HG02642 (cell line): ENCODE measurements around the gene ABR.
"Not testable (repeated sequence)": the region's sequence is repeated elsewhere in the genome, so short reads cannot be mapped to it uniquely, and the experiment has no call there.

ENCODE experiments used
- ATAC-seq: cut with Tn5 transposase; IDR thresholded peaks from one replicate; pipeline ENCODE4 v1.9.1; 2021; ENCODE audit warnings: mild to moderate bottlenecking; ENCODE audit not compliant: unreplicated experiment, poor library complexity

The ABR gene

DNA sequence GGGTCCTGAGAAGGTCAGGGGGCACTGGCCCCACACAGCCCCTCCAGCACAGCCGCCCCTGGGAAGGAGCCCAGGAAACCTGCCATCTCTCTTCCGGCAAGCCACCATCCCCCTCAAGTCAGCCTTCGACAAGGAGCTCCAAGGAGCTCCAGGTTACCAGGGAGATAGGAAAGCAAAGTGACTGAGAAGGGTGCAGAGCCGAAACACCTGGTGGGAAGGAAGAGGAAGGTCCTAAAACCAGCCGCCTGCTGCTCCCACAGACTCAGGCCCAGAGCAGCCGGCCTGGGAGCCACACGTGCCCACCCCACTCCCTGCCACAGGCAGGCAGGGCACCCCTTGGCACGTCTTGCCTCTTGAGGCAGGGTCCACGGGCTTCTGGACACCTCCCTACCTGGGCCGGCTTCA is 102.2 kb downstream of the ABR start:
- no peak for ATAC-seq

DNA sequence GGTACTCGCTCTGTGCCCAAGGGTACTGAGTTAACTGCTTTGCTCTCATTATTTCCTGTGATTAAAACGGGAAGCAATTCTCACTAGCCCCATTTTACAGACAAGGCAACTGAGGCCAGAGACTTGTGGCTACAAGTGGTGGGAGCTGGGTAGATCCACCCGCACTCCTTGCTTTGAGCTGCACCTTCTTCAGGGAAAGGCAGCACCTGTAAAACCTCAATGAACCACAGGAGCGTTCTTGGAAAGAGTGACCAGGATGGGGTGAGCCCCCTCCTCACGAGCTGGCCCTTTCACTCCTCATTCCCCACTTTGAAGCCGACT is 102.8 kb downstream of the ABR start:
- no peak for ATAC-seq

DNA sequence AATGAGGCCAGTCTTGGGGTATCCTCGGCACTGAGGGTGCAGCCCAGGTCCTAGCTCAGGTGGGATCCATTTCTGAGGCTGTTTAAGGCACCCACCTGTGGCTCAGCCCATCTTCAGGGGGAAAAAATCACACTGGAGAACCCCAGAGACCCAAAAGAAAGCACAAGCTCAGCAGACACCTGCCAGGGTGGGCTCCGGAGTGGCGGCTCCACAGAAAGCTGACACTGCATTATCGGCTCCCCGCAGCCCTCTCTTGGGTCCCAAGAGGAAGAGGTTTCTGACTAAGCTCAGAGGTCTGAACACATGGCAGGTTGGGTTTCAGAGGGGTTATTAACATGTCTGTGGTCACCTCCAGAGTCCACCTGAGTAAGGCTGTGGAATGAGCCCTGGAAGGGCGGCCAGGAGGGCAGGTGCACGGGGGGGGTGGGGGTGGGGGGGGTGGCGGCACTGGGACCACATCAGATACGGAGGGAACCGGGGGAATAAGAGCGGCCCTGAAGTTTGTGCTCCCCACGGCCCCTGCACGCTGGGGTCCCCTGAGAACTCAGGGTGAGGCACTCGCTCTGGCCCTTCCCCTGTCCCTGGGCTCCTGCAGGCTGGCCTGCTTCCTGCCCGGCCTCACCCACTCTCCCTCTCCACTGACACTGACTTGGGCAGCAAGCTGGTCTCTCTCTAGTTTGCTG is 103.3 kb downstream of the ABR start:
- ATAC-seq, result no peak

DNA sequence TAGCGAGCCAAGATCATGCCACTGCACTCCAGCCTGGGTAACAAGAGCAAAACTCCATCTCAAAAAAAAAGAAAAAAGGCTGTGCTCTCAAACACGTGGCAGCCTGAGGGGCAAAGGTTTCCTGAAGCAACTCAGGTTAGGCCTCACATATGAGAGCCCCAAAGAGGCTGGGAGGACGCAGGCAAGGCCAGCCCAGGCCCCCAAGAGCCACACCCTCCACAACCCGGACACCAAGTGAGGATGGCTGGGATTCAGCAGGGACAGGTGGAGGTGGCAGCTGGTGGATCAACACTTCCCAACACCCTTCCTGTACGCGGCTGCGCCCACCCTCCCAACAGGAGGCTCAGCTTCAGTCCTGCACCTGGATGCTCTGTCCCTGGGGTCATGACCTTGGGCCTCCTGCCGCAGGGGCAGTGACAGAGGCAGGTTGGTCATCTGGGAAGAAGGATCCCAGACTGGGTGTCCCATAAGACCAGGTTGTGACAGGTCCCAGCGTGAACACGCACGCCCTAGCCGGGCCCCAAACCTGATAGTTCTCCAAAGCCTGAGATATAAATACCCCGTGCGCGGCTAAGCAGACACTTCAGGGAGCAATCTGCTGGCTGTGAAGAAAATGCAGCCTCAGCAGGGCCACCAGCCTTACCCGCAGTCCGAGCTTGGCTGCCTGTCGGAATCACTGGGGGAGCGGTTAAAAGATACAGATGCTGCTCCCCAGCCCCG is 104.7 kb downstream of the ABR start:
- ATAC-seq, result no peak

DNA sequence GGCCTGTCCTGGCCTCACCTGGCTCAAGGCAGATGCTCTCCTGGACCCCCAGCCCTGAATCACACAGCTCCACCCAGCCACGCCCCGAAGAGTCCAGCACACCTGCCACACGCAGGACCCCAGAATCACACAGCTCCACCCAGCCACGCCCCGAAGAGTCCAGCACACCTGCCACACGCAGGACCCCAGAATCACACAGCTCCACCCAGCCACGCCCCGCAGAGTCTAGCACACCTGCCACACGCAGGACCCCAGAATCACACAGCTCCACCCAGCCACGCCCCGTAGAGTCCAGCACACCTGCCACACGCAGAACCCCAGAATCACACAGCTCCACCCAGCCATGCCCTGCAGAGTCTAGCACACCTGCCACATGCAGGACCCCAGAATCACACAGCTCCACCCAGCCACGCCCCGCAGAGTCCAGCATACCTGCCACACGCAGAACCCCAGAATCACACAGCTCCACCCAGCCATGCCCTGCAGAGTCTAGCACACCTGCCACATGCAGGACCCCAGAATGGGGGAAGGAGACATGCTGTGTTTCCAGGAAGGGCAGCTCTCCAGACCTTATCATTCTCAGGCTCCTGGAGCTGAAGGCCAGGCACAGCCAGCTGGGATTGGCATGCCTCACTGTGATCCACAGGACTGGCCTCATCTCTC is 105.7 kb downstream of the ABR start:
- not testable (repeated sequence) for ATAC-seq

DNA sequence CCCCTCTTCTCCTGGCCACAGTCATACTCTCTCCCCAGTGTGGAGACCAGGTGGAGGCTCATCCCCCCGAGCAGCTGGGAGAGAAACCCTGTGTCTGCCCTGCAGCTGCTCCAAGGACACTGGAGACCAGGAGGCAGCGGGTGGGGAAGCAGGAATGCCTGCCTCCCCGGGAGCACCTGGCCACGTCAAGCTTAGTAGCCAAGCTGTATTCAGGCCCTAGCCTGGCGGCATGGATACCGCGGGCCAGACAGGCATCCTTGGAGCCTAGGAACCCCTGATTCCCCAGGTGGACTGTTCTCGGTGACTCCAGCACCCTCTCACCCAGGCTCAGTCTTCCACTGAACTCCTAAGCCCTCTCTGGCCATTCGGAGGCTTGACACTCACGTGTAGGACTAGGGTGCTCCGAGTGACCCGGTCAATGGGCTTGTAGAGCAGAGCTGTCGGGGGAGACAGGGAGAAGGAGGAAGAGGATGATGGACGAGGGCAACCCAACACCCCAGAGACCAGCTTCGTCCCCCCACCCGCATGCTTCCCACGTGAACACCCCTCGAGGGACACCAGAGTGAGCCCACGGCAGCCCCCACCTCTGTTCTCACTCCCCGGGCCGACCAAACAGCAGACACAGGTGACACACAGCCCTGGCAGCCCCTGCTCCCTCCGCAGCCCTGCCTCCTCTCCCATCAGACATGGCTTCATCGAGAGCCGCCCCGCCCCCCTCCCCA is 106.4 kb downstream of the ABR start:
- ATAC-seq, result no peak

DNA sequence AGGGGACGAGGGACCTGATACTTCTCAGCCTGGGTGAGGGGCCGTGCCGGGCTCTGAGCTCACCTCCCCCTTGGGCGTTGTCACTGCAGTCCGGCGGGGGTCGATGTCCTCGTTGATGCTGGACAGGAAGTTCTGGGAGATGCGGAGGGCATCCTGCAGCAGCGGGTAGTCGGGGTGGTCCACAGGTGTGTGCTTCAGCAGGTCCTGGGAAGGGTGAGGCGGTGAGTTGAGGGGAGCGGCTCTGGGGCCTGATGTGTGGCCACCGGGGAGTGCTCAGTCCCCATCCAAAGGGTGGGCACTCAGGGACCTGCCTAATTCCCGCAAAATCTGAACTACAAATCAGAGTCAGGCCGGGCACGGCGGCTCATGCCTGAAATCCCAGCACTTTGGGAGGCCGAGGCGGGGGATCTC is 107.2 kb downstream of the ABR start:
- ATAC-seq, result no peak

DNA sequence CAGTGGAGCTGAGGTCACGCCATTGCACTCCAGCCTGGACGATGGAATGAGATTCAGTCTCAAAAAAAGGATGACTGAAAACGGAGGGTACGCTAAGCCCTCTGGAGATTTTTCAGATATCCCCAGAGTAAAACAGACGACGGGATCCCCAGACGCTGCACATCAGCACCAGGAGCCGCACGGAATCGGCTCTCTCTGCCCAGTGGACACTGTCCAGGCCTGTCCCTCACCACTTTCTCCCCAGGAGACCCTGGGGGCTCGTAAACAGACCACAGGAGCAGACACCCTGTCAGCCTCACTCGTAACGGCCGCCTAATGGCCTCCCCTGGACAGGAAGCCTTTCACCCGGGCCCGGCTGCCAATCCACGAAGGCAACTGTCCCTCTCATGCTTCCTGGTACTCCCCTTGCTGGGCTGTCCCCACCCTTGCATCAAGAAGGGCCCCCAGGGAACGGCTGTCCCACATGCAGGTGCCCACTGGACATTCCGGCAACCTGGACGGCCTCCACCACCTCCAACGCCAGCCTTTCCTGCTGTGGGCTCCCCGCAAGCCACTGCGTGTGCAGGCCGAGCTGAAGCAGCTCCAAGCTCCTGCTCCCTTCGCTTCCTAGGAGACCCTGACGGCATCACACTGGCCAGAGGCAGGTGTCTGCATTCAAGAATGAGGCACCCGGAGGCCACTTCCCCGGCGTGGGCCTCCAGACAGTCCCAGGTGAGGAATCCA is 108.5 kb downstream of the ABR start:
- ATAC-seq, result no peak

DNA sequence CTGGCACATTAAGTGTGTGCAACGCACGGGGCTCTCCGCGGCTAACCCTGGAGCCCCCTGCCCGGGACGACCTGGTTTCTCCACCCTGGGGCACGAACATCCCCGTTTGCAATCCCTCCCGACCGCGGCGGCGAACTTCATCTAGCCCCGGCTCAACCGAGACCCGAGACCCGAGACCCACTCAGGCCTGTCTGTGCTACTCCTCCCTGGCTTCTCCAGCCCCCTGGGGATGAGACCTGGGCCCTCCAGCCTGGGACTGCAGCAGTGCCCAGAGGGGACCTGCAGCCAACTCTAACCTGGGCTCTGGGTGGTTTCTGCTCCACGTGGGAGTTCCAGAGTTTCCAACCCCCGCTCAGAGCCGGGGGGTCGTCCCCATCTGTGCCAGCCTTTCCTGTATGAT is 109.4 kb downstream of the ABR start:
- ATAC-seq, result no peak

DNA sequence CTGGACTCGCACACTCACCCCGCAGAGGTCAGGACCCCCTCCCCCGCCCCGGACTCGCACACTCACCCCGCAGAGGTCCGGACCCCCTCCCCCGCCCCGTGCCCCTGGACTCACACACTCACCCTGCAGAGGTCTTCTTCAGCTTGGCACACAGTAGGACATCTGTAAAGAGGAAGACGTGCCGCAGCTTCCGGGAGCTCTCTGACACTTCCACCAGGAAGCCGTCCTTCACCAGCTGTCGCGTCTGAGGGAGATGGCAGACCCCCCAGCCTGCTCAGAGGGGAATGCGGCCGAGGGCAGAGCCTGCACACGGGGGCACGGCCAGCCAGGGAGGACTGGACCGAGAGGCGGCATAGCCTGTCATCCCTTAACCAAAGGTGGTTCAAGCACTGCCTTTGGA is 109.9 kb downstream of the ABR start:
- ATAC-seq, result no peak

DNA sequence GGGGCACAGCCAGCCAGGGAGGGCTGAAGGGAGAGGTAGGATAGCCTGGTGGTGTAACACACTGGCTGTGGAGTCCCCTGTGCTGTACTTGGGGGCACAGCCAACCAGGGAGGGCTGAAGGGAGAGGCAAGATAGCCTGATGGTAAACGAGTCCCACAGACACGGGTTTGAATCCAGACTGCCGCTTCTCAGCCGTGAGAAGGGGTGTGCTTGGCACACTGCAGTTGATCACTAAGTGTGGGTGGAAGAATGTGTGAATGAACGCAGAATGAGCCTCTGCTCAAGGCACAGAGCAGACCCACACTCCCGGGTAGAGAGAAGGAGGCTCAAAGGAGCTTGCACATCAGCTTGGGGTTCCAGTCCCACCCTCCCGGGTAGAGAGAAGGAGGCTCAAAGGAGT is 111.4 kb downstream of the ABR start:
- no peak for ATAC-seq

DNA sequence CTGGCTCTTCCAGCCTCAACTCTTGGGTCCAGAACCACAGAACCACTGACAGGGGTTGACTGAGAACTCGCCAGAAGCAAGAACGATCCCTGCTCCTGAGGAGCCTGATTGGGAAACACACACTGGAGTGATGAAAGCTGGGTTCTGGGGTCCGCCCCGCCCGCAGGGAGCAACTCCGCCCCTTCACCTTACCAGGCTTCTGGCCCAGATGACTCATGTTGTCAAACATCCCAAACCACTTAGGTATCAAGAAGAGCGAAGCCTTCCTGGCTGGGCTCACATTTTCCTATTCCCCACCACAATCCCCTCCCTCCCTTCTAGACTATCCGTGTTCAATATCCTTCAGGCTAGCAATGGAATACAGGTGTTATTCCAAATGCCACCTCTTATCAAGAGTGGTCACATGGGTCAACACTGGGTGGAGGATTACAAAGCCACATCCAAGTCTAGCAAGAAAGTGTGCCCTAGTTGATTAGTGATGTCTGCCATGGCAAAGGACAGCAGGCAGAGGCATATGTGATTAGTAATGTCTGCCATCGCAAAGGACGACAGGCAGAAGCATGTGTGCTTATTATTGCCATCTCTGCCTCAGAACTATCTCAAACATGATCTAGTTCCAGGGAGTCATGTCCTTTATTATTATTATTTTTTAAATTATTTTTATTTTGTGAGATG is 112.4 kb downstream of the ABR start:
- no peak for ATAC-seq

DNA sequence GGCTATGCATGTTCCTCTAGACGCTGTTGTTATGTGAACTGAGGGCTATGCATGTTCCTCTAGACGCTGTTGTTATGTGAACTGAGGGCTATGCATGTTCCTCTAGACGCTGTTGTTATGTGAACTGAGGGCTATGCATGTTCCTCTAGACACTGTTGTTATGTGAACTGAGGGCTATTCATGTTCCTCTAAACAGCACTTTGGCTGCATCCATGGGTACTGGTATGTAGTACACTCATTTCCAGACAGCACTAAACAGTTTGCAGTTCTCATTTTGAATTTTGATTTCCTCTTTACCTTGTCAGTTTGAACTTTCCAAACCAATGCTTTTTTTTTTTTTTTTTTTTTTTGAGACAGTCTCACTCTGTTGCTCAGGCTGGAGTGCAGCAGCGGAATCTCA is 114.4 kb downstream of the ABR start:
- ATAC-seq, result not testable (repeated sequence)

DNA sequence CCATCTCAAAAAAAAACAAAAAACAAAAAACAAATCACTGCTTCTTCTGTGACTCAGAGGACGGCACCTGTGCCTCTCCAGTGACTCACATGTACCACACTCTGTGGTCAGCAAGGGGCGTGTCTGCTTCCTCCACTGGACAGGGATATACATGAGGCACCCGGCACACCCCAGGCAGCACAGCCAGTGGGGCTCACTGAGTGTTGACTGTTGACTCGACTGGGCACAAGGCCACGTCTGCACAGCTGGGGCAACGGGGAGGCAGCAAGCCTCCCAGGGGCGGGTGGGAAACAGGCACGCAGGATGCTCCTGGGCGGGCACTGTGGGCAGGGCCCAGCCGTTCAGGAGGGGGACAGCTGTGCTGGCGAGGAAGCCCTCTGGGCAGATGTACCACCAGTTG is 118.8 kb downstream of the ABR start:
- ATAC-seq, result no peak

DNA sequence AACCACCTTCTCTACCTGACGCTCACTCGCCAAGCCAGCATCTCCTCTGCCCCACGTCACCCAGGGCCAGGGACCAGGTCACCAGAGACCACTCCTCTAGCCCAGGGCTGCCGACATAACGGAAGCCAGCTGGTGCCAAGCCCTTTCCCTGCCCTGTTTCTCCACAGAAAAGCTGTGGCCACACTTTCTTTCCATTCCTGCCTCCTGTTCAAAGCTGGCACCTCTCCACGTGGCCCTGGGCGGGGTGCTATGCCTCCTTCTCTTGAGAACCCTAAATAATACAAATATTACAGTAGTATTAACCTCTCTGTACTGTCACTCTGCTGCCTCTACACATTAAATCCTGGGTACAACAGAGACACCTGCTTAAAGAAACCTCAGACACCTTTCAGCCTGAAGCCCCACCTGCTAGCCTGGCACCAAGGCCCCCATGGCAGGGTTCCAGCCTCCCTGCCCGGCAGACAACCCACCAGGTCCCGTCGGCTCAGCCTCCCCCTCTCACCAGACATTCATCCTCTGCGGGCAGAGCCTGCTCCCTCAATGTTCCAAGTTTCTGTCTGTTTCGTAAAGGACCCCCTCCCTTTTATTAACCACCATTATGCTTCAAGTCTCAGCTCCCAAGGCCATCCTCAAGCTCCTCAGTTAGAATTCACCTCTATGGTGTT is 120.5 kb downstream of the ABR start:
- ATAC-seq, result no peak

DNA sequence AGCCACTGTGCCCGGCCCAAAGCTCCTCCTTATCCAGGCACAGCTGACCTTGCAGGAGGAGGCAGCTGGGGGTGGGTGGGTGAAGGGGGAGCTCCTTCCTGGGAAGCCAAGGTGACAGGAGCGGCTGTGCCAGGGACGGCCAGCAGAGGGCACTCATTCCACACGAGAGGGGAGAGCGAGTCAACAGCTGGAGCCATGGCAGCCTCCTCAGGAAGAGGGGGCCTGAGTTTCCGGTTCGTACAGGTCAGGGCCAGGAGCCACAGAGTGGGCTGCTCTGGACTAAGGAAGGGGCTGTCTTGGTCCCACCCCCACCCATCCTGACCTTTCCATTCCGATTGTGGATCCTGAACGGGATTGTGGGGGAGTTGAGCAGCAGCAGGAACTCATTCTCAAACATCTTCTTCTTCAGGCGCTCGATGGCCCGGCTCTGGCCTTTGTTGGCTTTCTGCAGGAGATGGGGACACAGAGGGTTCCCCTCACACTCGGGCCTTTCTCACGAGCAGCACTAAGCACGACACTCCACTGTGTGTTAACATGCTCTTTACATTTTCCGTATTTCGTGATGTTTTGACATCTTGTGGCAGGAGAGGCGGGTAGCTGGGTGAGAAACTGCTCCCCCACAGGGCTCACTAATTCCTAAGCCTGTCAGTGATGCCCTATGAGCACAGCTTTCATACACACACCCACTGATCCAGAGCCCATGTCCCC is 121.2 kb downstream of the ABR start:
- ATAC-seq, result no peak

DNA sequence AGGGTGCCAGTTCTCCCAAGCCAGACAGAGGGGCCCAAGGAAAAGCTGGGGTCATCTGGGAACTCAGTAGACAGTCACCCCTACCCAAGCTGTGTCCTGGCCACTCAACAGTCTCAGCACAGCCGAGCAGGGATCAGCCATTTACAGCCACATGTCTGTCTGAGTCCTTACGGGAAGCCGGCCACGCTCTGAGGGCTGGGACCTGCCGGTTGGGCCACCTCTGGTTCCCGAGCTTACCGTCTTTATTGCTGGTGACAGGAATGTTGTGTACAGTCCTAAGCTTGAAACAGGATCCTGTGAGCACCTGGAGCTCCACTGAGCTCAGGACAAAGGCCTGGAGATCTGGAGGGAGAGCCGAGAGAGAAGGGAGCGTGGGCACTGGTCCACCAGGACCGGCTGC is 123.0 kb downstream of the ABR start:
- ATAC-seq, result no peak

DNA sequence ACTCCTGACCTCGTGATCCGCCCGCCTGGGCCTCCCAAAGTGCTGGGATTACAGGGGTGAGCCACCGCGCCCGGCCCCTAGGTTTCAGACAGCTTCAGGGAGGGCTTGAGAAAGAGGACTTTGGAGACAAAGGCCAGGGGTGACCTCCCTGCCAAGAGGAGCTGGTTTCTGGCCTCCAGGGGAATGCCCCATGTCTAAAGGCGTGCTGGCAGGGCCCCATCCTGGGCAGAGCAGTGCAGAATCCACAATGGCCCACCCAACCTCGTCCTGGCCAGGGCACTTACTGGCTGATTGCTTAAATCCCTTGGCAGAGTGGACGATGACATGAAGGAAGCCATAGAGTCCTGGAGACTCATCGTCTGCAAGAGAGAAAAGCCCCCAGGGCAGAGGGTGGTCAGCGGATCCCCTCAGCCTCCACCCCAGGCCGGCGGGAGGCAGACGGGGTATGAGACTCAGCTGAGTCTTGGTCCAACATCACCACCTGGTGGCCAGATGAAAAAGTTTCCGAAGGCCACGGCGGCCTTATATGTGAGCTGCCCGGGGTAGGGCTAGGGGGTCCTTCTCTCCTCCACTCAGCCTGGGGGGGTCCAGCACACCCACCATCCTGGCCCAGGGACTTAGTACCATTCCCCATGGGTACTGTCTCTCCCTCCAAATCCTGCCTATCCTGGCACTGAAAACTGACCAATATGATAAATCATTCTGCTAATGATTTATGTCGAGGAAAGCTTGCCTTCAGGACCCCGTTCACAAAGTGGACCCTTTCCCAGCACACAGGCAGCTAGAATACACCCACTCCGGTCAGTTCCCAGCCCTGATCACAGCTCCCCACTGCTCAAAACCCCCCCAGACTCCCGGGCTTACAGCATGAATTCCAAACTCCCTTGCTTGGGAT is 123.8 kb downstream of the ABR start:
- no peak for ATAC-seq
